Skin of body (tissue), 3 donors: ENCODE results near the gene PACRG. TPM values are rescaled to one million over a fixed set of nuclear protein-coding genes. Genes with fewer than 3 reads are reported as not detected.
A peak's percentile ranks its signal among the peaks of the same experiment; 100 is the strongest.

Experiments
- DNase-seq: peaks from one replicate; lab custom pipeline; 2025; lab: John Stamatoyannopoulos, UW
- small RNA-seq: library from RNA; depleted of rRNA; stranded (forward); fragments of <200 nt; gene quantifications from one replicate; pipeline ENCODE3, GENCODE V24; 2014; ENCODE audit warnings: low replicate concordance
- total RNA-seq: library from RNA; depleted of rRNA; stranded (reverse); fragments of >200 nt; gene quantifications from one replicate; pipeline ENCODE4 v1.2.3, GENCODE V29; 2014

Gene PACRG
- total RNA-seq, 1 donor from 2014 or later = 5.5 TPM

DNA sequence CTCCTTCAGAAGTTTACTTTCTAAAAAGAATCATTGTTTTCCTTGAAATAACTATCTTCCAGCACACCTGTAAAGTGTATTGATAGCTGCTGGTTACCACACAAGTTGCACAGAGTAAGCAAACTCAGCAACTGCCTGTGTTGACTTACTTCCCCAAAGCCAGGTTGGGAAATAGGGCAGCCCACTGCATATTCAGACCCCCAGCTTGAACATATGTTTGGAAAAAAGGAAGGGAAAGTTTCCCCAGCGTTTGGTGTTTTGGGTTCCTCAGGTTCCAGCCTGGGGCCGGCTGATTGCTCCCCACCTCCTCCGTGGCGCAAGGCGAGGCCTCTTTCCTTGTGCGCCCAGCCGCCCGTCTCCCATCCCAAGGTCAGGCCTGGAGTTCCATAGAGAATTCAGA is 616.6 kb downstream of the PACRG start:
- no peak for DNase-seq

DNA sequence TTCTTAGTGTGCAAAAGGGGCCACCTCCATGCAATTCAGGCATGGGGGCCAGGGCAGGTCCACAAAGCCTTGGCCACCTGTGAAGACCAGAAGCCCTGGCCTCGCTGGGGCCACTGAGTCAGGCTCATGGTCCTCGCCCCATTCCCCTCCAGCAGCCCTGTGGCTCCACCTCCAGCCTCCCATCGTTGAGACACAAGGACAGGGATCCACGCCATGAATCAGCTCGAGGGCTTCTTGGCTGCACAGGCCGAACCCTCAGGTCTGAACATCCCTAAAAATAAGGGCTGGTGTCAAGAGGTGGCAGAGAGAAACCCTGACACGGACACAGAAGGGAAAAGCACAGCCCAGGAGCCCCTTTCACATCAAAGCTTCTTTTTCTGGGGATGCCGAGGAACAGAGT is 618.2 kb downstream of the PACRG start:
- DNase-seq = no peak

DNA sequence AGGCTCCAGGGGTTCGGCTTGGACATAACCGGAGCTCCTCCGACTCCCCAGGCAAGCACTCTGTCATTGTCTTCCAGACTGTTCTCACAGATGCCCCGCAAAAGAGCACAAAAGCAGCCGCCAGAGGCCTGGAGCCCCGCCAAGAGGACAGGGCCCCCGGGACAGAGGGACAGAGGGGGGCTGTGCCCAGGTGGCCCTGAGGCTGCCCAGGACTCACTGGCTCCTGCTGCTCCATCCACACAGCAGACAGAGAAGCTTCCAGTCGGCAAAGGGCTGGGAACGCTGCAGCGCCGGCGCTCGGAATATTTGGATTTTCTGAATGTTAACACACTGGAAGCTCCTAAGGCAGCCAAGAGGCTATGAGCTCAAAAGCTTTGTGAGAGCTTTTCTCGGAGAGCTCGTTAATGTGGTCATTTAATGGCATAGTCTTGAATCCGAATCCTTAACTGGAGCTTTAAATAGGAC is 618.8 kb downstream of the PACRG start:
- no peak for DNase-seq

DNA sequence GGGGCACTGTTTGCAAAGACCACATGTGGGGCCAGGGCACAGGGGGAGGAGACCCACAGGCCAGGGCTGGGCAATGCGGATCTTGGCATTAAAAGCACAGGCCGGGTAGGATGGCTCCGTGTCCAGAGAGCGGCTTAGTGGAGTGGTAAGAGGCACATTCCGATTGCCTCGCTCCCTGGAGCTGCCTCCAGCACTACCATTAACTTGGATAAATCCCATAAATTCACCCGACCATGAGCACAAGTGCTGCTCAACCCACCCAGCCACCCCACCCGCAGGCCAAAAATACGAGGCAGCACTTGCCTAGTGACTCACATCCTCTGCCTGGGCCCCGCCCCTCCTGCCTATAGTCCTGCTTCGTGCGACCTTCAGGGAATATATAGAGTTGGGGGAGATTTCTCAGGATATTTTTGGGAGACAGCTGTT is 619.3 kb downstream of the PACRG start:
- no peak for DNase-seq

DNA sequence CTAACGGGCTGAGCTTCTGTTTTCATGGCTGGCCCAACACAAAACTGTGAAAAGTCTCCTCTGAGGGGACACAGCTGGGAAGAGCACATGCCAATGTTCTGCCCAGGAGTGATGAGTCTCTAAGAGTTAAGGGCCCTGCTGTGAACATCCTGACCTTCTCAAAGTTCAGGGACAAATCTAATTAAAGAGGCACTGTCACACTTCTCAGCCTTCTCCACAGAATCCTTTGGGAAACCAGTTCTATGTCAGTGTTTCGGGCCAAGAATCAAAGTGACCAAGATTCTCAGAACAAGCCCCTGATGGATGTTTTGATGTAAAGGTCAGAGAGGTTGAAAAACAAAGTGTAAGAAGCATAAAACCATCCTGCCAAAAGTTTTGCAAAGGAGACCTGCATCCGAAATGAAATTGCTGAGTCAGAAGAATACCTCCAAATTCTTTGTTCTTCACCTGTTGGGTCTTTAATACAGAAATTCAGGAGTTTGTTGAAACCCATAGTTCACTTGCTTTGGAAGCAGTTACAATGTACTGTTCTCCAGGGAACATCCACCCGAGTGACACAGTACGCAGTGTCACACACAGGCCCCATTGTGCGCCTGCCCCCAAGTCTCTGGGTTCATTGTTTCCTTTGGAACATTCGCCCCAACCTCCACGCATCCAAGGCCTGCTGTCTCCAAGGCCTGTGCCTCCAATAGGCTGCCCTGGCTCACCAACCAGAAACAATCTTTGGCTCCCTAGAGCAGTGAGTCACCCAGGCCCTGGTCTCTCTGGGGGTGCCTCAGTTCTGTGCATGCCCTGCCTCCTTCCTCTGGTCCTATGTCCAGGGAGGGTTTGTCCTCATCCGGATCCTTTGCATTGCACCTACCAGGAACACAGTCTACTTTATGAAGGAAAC is 621.3 kb downstream of the PACRG start:
- no peak for DNase-seq

DNA sequence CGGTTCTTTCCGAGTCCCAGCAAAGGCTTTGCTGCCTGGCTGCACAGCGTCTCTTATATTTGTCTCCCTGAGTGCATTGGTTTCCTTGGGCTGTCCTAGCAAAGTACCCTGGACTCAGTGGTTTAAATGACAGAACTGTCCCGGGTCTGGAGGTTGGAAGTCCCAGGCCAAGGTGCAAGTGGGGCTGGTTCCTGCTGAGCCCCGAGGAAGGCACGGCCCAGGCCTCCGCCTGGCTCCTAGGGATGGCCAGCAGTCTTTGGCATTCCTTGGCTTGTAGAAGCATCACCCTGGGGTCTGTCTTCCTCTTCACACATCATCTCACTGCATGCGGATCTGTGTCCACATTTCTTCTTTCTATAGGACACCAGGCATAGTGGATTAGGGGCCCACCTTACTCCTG is 621.9 kb downstream of the PACRG start:
- no peak for DNase-seq

DNA sequence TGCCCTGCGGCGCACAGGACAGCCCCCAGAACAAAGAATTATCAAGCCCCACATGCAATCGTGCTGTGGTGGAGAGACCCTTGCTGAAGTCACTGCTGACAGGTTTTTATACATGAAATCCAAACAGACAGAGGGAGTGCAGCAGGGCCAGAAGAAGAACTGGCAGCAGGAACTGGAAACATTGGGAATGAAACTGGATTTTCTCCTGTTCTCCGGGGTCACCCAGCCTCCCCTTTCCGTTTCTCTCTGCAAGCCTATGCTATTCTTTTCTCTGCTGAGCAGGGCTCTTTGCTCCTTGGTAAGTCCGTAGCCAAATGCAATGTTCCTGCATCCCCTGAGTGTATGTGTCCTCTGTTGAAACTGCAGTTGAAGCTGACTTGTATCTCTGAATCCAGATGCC is 623.2 kb downstream of the PACRG start:
- DNase-seq = no peak

DNA sequence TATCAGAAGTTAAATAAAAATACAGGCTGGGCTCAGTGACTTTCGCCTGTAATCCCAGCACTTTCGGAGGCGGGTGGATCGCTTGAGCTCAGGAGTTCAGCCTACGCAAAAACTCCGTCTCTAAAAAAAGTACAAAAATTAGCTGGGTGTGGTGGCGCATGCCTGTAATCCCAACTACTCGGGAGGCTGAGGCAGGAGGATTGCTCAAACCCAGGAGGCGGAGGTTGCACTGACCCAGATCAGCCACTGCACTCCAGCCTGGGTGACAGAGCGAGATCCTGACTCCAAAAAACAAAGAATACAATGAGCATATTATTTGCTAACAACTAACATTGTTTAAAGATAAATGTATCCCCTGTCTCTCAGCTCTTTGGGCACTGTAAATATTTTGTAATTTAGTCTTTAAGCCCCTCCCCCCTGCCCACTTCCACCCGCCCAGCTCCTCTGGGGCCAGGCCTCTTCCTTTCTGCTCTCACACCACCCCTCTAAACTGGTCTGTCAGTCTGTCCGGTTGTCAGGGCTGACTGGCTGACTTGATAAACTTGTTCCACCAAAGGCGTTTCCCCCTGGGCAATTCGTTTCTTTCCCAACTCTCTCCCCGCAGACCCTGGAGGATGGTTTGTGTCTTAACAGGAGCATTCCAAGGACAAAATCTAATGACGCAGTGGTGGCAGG is 624.4 kb downstream of the PACRG start:
- DNase-seq = no peak

DNA sequence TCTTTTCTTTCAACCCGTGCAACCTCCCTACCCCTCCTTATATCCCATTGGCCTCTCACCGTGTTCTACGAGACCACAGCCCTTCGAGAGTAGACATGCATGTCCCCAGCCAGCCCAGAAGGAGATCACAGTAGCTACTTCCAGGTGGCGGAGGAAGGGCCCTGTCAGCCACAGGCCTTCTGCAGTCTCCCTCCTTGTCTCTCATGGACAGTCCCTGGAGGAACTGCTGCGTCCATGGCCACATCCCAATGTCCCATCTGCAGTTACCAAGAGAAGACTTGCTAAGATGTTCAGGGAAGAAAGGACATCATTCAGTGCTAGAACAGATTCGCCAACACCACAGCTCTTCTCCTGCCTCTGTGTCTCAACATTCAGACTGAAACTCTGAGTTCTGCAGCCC is 625.2 kb downstream of the PACRG start:
- DNase-seq = no peak

DNA sequence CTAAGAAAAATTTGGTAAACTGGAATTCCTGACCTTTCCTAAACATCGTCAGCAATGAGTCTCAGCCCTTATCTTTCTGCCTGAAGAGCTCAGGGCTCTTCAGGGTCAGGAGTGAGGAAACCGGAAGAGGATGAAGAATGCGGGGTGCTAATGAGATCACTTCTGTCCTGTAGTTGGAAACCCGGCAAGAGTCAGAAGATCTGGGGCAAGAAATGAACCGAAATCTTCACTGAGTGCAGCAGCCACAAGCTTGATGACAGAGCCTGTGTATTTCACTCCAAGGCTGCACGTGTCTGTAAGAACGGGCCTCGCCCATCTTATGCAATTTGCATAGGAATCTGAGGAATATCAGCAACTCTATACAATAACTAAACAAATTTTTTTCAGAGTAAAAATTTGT is 626.3 kb downstream of the PACRG start:
- peak; percentile 45 for DNase-seq

DNA sequence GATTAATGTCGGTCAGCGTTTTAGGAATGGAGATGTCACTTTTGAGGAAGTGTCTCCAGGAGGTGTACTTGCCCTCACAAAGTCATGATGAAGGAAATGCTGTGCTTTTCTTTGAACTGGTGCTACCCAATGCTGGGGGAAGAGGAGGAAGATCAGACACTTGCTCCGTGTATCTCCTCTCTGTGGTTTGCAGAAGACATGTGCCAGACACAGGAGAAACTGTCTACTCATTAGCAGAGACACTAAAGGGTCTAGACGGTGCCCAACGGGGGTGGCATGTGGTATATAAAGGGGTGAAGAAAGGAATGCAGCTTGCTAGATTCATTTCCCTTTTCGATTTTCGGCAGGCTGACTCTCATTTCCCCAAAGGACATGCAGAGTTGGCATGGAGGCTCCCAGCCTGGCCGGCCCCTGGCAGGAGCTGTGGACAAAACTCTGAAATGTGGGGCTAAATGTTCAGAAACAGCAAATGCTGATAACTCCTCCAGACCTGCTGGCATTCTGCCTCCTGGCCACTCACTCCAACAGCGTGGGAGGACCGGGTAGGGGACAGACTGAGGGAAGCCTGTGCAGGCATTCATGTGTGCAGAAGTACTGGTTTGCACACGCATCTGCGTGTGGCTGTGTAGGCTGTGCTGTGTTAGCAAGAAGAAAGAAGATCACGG is 627.1 kb downstream of the PACRG start:
- no peak for DNase-seq

DNA sequence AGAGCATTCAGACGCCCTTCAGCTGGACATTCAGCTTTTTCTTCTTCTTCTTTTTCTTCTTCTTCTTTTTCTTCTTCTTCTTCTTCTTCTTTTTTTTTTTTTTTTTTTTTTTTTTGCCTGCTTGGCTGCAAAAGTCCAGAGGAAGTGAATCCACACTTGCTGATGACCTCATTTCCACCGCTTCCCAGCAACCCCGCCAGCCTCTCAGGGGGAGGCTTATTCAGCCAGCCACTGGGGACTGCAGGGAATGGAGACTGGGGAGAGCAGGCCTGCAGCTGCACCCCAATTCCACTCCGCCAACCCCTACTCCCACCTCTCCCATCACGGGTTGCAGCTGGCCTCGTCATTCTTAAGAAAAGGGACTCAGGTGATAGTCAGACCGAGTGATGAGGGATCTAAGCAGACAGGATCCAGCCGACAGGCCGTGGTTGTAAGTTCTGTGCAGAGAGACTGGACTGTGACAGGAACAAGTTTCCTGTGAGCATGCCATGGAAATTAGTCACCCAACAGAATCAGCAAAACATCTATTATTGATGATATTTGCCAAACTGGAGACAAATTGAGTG is 627.7 kb downstream of the PACRG start:
- DNase-seq = no peak

DNA sequence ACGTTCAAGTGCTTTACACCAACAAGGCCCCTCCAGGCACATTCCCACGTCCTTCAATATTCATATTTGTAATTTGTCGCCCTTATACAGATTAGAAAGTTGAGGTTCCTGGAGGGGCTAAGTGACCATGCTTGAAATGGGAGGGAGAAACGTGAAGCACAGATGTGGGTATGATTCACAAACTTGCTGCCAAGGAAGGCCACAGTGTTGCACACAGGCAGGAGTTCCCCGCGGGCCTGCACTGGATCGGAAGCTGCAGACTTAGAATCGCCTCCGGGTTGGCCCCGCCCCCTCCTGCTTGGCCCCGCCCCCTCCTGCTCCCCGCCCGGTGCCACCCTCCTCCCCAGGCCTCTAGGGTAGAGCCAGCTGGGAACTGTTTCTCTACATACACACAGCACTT is 628.5 kb downstream of the PACRG start:
- DNase-seq = no peak

DNA sequence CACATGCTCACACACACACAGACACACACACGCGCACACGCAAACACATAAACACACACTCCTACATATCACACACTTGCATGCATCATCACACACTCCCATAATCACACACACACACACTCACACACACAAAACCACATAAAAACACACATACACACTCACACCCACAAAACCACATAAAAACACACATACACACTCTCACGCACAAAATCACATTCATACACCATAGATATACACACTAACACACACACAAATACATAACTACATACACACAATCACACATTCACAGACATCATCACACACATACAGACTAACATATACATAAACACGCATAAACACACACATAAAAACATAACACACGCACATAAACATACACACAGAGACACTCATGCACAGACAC is 629.0 kb downstream of the PACRG start:
- no peak for DNase-seq

DNA sequence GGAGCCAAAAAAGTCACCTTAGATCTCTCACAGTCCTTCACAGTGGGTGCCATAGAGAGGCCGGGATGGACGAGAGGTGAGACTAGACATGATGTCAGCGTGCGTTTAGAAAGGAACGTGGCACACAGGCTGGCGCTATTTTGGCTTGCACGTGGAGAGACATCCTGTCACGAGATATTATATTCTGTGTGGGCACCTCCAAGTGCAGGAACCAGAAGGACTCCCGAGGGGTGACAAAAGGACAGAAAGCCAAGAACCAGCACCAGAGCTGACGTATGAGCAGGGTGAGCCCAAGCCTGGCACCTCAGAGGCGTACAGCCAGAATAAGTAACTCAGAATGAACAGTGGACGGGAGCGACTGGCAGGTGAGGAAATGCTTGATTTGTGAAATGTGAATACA is 636.9 kb downstream of the PACRG start:
- no peak for DNase-seq

Small RNA genes within 50 kb of the gene (small RNA-seq; reads per million reads assigned to genes)
- gene AL031121.1 = not detected
- not detected for gene AL590286.1

Other genes starting within 250 kb of the PACRG start
- 5.2 TPM for gene PRKN, start 208 bp upstream of the PACRG start, total RNA-seq